GM10266 (cell line): ENCODE measurements around the gene UBE2S.

Experiments used
- DNase-seq: peaks from one replicate; pipeline ENCODE4 v3.0.0; 2012; ENCODE audit errors: extremely low spot score
- TF ChIP-seq, protein P1 (sequence below): IDR thresholded peaks from 2 replicates; pipeline ENCODE4 v1.5.1; 2012; ENCODE audit warnings: mild to moderate bottlenecking, low read depth; ENCODE audit not compliant: control insufficient read depth, insufficient read depth; ENCODE audit errors: missing control alignments

Gene UBE2S

DNA sequence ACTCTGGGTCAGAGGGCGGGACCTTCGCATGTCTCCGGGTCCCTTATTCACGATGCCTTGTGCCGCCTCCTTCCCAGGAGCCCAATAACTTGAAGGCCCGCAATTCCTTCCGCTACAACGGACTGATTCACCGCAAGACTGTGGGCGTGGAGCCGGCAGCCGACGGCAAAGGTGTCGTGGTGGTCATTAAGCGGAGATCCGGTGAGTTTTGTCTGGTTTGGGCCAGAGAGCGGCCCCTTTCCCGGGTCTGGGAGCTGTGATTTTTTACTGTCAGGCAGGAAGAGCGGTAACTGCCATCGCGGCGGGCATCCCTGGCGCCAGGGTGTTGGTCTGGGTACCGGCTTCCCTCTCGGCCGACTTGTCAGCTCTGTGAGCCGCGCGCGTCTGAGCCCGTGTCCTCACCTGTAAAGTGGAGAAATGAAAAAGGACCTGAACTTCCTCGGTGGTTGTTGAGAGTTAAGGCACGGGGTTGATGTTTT is 21.1 kb downstream of the UBE2S start:
- TF ChIP-seq, protein P1, sequence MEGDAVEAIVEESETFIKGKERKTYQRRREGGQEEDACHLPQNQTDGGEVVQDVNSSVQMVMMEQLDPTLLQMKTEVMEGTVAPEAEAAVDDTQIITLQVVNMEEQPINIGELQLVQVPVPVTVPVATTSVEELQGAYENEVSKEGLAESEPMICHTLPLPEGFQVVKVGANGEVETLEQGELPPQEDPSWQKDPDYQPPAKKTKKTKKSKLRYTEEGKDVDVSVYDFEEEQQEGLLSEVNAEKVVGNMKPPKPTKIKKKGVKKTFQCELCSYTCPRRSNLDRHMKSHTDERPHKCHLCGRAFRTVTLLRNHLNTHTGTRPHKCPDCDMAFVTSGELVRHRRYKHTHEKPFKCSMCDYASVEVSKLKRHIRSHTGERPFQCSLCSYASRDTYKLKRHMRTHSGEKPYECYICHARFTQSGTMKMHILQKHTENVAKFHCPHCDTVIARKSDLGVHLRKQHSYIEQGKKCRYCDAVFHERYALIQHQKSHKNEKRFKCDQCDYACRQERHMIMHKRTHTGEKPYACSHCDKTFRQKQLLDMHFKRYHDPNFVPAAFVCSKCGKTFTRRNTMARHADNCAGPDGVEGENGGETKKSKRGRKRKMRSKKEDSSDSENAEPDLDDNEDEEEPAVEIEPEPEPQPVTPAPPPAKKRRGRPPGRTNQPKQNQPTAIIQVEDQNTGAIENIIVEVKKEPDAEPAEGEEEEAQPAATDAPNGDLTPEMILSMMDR, result no peak
- no peak for DNase-seq

DNA sequence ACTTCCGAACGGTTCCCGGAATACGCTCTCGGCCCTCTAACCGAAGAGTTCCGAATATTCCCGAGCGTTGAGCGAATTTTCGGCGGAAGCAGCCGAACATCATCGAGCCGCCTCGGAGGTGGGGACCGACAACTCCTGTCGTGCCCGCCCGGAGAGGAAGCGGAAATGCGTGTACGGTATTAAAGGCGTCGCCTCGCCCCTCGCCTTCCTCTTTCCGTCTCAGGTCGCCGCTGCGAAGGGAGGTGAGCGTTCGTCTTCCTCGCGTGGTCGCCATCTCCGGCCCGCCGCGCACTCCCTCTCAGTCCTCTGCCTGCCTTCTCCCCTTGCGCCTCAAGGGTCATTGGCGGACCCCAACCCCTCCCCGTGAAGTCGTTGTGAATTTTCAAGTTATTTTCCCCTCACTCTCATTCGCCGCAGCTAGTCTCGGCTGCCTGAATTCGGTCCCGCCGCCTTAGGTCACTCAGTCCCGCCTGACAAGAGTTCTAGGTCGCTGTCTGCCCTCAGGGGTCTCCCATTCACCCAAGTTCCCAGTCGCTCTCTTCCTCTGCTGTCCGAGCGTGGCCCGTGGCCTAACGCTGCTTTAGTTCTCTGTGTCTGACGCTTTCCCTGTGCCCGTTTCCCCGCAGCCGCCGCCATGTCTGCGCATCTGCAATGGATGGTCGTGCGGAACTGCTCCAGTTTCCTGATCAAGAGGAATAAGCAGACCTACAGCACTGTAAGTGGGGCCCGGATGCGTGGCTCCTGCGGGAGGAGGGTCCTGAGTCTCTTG is 21.7 kb downstream of the UBE2S start, which contains the start of gene RPL28:
TSS of gene RPL28 (plus strand) at position 209 of the 769 bp plus-strand sequence. CDS start at position 635, 426 bp downstream.
- TF ChIP-seq, protein P1, result no peak

DNA sequence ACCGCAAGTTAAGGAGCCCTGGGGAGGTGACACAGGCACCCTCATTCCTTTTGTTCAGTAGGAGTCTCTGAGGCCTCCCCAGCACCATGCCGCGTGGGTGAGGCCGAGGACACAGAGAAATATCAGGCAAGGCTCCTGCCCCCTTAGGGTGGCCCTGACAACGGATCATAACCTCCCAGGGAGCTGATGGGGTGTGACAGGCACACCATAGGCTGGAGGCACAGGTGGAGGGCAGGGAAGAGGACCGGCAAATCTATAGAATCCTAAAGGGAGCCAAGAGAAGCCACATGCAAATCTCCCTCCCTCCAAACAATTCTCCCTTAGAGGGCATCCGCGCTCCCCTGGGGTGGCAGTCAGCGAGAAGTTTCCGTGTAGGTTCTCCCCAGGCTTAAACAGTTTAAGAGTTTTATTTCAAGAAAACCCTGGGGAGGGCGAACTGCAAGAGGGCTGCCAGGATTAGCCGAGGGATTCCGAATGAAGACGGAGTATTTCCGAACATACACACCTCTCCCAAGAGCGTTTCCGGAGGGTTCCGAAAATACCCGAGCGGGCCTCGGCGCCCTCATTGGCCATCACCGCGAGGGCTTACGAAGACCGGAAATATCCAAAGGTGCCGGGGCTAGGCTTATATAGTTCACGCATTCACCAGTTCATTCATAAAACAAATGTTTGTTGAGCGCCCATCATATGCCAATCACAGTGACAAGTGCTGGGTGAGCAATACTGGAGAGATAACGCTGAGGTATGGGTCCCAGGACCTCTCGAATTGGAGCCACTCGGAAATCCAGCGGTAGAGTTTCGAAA is 22.5 kb downstream of the UBE2S start:
- TF ChIP-seq, protein P1, result no peak
- DNase-seq, result peak; percentile 98

More for the DNA sequence above, 21.7 kb downstream of the UBE2S start, which contains the start of gene RPL28:
- peak; percentile 97 for DNase-seq

DNA sequence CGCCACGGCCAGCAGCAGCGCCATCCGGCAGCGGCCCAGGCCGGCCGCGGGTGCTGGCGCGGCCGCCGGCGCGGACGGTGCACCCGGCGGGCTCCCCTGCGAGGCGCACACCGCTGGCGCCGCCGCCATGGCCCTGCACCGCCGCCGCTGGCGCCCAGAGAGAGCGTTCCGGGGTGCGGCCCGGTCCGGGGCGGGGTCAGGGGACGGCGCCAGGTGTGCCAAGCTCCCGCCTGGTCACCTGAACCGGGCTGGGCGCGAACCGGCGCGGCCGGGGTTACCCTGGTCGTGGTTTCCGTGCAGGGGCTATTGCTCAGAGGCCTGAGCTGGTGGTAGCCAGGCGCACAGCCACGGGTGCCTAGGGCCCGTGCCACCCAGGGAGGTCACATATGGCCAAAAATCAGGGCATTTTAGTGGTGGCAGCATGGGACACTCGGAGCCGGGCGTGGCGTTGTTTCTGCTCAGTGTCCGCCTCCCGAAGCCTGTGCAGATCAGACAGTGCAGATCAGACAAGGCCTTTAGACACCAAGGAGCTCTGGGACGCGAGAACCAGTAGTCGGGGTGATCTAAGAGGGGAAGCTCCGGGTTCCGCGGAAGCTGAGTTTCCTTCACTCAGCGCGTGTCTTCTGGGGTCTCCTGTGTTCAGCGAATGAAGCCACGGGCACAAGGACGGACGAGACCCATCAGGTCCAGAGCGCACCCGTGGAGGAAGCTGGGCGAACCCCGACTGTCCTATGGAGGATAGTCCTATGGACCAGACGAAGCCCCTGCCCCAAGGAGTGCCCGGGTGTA is 23.3 kb downstream of the UBE2S start, which contains the start of gene TMEM238:
TSS of gene TMEM238 (minus strand) at position 162 of the 789 bp plus-strand sequence. CDS start at position 129, 33 bp downstream.
- TF ChIP-seq, protein P1, result no peak
- no peak for DNase-seq

DNA sequence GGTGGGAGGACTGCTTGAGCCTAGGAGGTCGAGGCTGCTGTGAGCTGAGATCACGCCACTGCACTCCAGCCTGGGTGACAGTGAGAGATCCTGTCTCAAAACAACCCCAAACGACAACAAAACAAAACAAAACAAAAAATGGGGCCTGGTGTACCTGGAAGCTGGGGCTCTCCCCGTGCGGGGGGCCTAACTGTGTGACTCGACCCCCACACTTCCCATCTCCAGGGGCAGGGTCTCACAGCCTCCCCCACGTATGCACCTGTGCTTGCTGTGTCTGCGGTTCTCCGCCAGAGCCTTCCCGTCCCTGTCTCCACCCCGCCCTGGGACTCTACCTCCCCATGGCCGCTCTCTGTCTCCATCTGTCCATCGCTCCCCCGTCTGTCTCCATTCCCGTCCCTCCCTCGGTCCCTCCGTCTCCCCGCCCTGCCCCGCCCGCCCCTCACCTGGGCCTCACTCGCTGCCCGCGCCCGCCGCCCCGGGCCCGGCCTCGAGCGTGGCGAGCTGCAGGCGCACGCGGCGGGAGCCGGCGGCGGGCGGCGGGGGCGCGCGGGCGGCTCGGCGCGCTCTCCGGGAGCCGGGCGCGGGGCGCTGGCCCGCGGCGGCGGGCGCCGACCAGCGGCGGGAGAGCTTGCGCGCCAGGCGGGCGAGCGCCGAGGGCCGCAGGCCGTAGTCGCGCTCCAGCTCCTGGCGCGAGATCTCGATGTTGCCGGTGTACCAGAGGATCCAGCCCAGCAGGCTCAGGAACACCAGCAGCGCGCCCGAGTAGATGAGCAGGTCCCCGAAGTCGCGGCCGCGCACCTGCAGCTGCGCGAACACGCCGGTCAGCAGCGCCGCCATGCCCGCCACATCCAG is 24.1 kb downstream of the UBE2S start:
- peak; percentile 88 for DNase-seq
- TF ChIP-seq, protein P1, result peak; percentile 55

DNA sequence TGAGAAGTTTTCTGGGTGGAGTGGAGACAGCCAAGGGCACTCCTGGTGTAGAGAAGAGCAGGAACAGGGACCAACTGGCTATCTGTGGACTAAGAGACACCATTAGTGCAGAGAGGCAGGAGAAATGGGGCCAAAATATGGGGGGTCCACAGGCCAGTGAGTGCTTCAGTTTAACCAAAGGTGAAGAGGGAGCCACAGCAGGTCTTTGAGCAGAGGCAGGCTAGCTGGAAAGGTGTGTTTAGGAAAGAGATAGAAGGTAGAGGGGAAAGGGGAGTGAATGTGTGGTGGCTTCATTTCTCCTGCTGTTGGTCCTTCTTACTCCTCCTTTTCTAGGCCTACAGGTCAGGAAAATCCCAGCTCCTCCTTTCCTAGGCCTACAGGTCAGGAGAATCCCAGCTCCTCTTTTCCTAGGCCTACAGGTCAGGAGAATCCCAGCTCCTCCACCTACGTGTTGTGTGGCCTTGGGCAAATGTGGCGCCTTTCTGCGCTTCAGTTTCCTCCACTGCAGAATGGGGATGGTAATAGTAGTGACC is 25.0 kb downstream of the UBE2S start:
- no peak for DNase-seq
- TF ChIP-seq, protein P1, result no peak
